Measurements from ENCODE around the gene TMEM8B. TPM values are rescaled to one million over a fixed set of nuclear protein-coding genes. Genes with fewer than 3 reads are reported as not detected.

The TMEM8B gene
- polyA plus RNA-seq, 1 donor from 2014 or later = 12.7 TPM

- no peaks in the 10 kb centered on the region for H3K9me3 ChIP-seq (ENCODE audit: low read length)
- no peaks in the 10 kb centered on the region for H3K9me2 ChIP-seq (ENCODE audit: insufficient read depth, low read length)
- no peaks in the 10 kb centered on the region for H3K79me2 ChIP-seq (replicated peaks; ENCODE audit: insufficient read depth, low read length)
- H3K36me3 ChIP-seq (ENCODE audit: insufficient read depth, low read length) = no peaks in the 10 kb centered on the region
- H3F3A ChIP-seq (ENCODE audit: insufficient read depth, low read length, poor library complexity, severe bottlenecking) = no peaks in the 10 kb centered on the region
- H4K20me1 ChIP-seq (ENCODE audit: insufficient read depth) = no peaks in the 10 kb centered on the region
- H3K27me3 ChIP-seq (ENCODE audit: insufficient read depth, low read depth, low read length) = no peaks in the 10 kb centered on the region
- no peak overlapping the region for H2AFZ ChIP-seq (ENCODE audit: low read depth, low read length)
- H3K27ac ChIP-seq (ENCODE audit: low read length) = no peak overlapping the region
- H3K4me2 ChIP-seq (ENCODE audit: low read length) = no peak overlapping the region
- H3K9ac ChIP-seq (ENCODE audit: low read length) = no peak overlapping the region
- H3K4me3 ChIP-seq (ENCODE audit: low read length) = no peak overlapping the region
- no peak for TF ChIP-seq CTCF (IDR thresholded peaks at IDR 0.05; ENCODE audit: poor library complexity, severe bottlenecking)
- TF ChIP-seq EZH2 (IDR thresholded peaks at IDR 0.05; ENCODE audit: borderline replicate concordance, insufficient read depth, low read length, poor library complexity, severe bottlenecking) = no peak
- TF ChIP-seq SMC3 (conservative IDR thresholded peaks at IDR 0.05; ENCODE audit: poor library complexity) = no peak
- TF ChIP-seq REST (IDR thresholded peaks at IDR 0.05; ENCODE audit: borderline replicate concordance) = no peak
- no peak for TF ChIP-seq RAD21 (conservative IDR thresholded peaks at IDR 0.05)
- TF ChIP-seq MXI1 (conservative IDR thresholded peaks at IDR 0.05; ENCODE audit: poor library complexity, severe bottlenecking) = no peak
- TF ChIP-seq EP300 (conservative IDR thresholded peaks at IDR 0.05; ENCODE audit: poor library complexity, severe bottlenecking) = no peak
- no peak for TF ChIP-seq TAF1 (IDR thresholded peaks at IDR 0.05; ENCODE audit: low read depth)
- no peak for TF ChIP-seq POLR2AphosphoS5 (IDR thresholded peaks at IDR 0.05)
Measured at GRCh38 chr9:35783418-35783817, 45.6 kb upstream of the TMEM8B start.

GRCh38 chr9:35789541-35789940 is 39.5 kb upstream of the TMEM8B start:
- no peak overlapping the region for H3K4me2 ChIP-seq (ENCODE audit: low read length)
- no peak overlapping the region for H2AFZ ChIP-seq (ENCODE audit: low read depth, low read length)
- no peak overlapping the region for H3K27ac ChIP-seq (ENCODE audit: low read length)
- no peaks in the 10 kb centered on the region for H3K9me2 ChIP-seq (ENCODE audit: insufficient read depth, low read length)
- no peaks in the 10 kb centered on the region for H3K79me2 ChIP-seq (replicated peaks; ENCODE audit: insufficient read depth, low read length)
- H3K9me3 ChIP-seq (ENCODE audit: low read length) = no peaks in the 10 kb centered on the region
- no peaks in the 10 kb centered on the region for H3K36me3 ChIP-seq (ENCODE audit: insufficient read depth, low read length)
- no peak for TF ChIP-seq REST (IDR thresholded peaks at IDR 0.05; ENCODE audit: borderline replicate concordance)
- TF ChIP-seq MXI1 (conservative IDR thresholded peaks at IDR 0.05; ENCODE audit: poor library complexity, severe bottlenecking) = no peak
- TF ChIP-seq EZH2 (IDR thresholded peaks at IDR 0.05; ENCODE audit: borderline replicate concordance, insufficient read depth, low read length, poor library complexity, severe bottlenecking) = no peak
- no peak for TF ChIP-seq SMC3 (conservative IDR thresholded peaks at IDR 0.05; ENCODE audit: poor library complexity)
- TF ChIP-seq TAF1 (IDR thresholded peaks at IDR 0.05; ENCODE audit: low read depth) = no peak
- no peak for TF ChIP-seq RAD21 (conservative IDR thresholded peaks at IDR 0.05)
- no peak overlapping the region for H3K9ac ChIP-seq (ENCODE audit: low read length)
- no peaks in the 10 kb centered on the region for H4K20me1 ChIP-seq (ENCODE audit: insufficient read depth)
- H3K27me3 ChIP-seq (ENCODE audit: insufficient read depth, low read depth, low read length) = no peaks in the 10 kb centered on the region
- no peak overlapping the region for H3K4me3 ChIP-seq (ENCODE audit: low read length)
- no peaks in the 10 kb centered on the region for H3F3A ChIP-seq (ENCODE audit: insufficient read depth, low read length, poor library complexity, severe bottlenecking)
